GM19372 (cell line): Measurements from ENCODE around the gene HTR1A.
A peak's percentile ranks its signal among the peaks of the same experiment; 100 is the strongest.

ENCODE experiments used
- ATAC-seq: cut with Tn5 transposase; IDR thresholded peaks from one replicate; pipeline ENCODE4 v1.9.1; 2021; ENCODE audit warnings: mild to moderate bottlenecking, low read depth, moderate library complexity; ENCODE audit not compliant: unreplicated experiment

The HTR1A gene

DNA sequence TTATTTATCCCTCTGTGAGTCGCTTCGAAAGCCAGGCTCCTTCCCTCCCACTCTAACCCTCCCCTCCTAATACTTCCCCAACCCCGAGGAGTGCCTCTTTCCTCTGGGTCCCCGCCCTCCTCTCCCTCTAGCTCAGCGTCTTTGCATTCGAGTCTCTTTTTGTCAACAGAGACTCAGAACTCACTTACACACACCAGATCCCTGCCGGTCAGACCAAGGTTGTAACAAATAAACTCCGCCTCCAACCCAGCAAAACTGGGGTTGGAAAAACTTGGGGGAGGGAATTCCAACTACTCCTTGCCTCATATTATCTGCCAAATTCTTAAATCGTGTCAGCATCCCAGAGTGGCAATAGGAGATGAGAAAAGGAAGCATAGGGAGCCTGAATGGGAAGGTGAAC is at the start of gene HTR1A:
TSS of gene HTR1A (minus strand) at position 167 of the 400 bp plus-strand sequence. CDS start 726 bp downstream, outside the sequence.
- no peak for ATAC-seq

DNA sequence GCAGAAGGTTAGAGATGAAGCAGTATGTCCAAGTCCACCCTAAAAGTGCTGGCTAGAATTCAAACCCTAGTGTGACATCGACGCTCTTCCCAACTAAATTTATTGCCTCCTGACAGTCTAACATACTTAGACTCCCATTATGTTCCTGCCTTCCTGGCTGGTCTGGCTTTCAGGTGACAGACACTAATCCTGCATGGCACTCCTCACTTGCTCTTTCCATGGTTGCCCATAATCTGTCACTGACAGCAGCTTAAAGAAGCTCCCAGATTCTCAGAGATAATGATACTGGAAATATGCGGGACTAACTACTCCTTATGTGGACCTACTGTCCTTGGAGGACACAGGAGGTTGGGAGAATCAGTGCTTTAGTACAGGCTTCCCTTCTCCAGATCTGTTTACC is 41.7 kb upstream of the HTR1A start:
- no peak for ATAC-seq

DNA sequence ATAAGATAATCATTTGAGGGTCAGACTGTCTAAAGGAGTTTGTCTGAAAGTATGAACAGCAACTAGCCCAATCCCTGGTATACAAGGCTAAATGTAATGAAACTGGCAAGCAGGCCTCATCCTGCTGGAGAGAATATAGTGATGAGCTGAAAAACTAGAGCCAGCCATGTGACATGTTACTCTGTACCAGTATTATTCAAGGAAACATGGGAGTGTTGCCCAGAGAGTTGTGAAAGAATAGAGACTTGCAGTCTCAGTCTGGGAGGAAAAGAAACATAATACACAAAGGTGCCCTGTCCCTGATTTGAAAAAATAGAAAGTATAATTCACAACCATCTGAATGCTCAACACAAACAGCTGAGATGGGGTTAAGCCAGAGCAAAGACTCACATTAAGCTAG is 37.9 kb upstream of the HTR1A start:
- no peak for ATAC-seq

DNA sequence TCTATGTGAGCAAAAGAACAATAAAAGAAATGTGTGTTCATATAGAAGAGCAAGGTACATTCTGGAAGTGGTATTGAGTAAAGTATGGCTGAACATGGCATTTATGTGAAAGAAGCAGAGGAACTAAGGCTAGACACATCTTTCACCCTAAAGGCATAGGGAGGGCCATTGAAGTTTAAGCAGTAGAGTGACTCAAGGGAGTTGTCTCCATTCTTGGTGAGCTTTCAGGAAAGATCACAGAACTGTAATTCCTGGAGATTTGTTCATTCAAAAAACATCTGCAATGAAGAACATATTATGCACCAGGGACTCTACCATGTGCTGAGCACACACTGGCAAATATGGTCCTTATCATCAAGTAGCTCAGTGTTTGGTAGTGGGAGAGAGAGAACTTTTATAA is 24.8 kb upstream of the HTR1A start:
- no peak for ATAC-seq

DNA sequence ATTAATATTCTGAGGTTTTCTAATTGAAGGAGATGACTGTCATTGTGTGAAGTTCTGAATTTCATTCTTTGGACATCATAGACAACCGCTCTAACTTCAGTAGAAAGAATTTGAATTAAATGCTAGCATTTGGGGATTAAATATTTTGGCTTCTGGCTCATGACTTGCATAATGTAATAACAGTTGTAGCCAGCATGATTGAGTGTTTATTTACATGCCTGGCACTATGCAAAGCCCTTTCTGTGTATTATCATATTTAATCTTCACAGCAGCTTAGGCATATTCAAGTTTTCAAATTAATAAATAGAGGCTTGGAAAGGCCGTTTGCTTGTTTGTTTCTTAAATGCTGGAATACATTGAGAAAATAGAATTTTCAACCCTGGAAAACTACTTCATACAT is 19.6 kb upstream of the HTR1A start:
- no peak for ATAC-seq

DNA sequence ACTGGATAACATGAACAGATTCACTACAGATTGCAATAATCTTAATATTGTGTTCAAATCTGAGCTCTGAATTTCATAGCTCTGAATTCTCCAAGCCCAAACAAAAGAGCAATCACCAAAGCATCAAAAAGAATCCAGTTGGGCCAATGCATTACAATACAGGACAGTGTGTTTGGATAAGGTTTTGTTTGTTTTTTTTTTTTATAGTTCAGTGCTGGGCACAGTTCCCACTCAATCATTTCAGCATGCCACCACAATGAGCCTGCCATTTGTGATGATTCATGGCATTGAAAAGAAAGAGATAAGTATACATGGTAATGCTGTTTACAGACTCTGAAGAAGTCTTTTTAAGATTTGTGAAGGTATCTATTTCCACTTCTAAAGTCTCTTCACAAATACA is 1.7 kb upstream of the HTR1A start:
- no peak for ATAC-seq

DNA sequence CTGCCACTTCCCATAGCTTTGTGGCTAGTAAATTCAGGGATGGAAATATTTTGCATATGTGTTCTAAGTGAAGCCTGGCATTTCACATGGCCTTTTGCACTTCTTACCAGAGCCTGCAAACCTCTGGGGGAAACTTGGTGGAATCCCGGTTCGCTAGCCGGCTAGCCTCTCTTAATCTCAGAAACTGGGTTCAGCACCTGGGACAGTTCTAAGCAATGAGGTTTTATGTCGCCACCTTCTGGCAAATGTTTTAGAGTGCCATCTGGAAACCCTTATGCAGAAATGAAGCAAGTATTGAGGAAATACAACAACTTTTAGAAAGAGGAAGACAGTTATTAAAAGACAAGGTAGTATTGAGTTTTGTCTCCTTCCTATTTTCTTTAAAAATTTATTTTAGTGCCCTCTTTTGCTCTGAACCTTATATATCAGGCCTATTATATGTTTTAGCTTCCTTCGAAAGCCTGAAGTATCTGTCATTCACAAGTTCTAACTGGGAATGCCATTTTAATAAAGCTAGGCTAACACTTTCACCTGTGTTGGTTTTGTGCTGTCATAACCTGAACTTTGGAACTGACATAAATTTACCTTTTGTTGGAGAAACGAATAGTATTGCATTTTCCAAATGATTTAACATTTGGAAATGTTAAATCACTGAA is 963 bp upstream of the HTR1A start:
- peak; percentile 82 for ATAC-seq

DNA sequence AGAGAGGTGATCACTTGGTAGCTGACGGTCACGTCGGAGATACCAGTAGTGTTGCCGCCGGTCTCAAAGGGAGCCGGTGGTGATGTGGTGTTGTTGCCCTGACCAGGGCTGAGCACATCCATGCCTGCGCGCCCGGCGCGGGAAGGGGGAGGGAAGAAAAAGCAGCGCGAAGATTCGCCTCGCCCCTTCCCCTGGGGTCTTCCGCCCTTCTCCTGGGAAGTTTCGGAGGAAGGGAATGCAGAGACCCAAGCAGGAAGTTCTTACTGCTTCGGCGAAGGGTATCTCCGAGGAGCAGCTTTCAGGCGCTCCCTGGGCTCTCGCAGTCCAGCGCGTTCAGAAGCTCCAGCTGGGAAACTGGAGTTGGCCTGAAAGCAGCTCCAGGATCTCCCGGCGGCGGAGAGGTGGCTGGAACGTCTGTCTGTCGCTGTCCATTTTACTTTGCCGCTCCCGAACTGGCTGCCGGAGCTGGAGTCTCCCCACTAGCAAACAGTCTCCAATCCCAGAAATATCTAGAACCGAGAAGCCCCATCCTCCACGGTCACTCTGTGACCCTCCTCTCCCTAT is 565 bp downstream of the HTR1A start:
- ATAC-seq, result no peak

DNA sequence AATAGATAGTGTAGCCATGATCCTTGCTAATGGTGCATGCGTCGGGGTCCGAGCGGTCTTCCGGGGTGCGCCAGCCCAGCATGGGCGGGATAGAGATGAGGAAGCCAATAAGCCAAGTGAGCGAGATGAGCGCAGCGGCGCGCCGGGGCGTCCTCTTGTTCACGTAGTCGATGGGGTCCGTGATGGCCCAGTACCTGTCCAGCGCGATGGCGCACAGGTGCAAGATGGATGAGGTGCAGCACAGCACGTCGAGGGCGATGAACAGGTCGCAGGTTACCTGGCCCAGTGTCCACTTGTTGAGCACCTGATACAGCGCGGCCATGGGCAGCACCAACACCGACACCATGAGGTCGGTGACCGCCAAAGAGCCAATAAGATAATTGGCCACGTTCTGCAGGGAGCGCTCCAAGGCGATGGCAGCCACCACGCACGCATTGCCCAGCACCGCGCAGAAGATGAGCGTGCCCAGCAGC is 1.1 kb downstream of the HTR1A start:
- ATAC-seq, result no peak

DNA sequence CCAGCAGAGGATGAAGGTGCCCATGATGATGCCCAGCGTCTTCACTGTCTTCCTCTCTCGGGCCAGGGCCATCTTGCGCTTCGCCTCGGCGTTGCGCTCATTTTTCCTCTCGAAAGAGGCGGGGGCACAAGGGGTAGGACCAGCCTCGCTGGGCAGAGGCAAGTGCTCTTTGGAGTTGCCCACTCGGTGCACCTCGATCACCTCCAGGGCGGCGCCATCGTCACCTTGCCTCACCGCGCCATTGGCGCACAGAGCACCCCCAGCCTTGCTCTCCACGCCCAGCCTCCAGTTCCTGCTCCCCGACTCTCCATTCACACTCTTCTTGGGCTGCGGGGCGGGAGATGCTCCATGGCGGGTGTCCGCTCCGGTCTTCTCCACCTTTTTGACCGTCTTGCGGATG is 1.6 kb downstream of the HTR1A start:
- ATAC-seq, result no peak

DNA sequence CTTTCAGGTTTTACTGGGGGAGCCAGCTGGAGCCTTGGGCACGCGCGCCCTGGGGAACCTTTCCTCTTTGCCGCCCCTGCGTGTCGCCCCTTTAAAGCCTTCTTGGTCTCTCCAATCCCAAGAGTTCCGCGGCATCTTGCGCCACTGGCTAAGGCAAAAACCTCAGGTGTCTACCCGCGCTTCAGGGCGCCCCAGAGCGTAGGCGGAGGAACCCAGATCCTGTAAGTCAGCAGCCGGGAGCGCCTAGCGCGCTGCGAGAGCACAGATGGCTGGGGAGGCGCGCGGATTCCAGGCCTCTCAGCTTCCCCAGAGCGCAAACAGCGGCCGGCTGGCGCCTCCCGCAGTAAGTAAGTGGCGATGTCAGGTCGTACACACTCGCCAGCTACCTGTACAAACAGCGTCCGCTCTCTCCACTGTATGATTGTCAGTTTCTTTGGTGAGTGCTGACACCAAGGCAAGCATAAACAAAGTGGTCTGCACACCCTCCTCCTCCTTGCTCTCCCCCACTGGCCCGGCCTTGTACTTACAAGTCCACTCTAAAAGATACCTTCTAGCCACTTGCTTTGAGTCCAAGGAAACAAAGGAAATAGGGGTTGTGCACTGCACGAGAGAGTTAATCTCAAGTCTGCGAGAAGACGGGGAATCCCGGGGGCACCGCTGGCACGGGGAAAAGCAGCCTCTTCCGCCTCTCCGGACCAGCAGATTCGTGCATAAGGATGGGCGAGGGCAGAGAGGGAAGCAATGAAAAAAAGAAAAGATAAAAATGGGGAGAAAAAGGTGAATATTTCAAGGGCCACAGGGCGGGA is 2.9 kb downstream of the HTR1A start:
- no peak for ATAC-seq

DNA sequence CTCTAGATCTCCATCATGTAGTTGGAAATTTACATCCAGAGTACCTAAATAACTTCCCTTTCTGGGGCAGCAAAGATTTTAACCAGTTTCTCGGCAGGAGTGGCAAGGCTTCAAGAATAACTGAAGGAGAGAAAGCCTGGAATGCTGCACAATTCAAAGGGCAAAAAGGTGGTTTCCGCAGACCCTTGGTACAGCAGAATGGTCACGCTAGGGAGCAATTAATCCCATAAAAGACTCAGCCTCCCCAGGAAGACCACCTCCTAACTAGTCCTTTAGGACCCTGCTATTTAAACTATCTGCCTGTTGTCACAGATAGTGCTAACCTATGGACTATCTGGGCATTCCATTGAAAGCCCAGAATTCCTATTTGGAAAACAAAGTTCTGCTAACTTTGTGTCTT is 3.6 kb downstream of the HTR1A start:
- ATAC-seq, result no peak

DNA sequence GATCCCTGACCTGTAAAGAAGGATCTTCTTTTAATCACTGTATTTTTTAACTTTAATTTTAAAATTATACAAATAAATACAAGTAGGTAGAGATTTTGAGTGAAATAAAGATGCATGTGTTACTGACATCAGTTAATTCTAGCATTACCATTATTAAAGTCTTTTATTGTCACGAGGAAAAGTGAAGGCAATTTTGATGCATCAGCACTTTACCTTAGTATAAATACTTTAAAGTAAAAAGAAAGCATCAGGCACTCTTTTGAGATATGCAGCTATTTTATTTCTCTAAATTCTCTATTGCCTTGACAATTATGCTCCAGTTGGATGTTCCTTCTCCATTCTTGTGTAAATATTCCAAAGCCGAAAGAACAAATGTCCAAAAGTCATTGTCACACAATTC is 4.6 kb downstream of the HTR1A start:
- no peak for ATAC-seq

DNA sequence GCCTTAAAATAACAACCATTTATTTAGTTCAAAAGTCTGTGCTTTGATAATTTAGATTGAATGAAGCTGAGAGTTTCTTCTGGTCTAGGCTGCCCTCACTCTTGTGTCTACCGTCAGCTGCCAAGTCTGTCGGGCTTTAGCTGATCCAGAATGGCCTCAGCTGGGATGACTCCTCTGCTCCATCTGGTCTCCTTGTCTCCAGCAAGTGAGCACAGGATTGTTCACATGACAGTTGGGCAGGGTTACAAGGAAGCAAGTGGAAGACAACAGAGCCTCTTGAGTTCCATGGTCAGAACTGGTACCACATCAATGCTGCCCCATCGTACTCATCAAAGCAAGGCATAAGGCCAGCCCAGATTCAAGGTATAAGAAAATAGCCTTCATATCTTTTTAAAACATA is 9.0 kb downstream of the HTR1A start:
- no peak for ATAC-seq

DNA sequence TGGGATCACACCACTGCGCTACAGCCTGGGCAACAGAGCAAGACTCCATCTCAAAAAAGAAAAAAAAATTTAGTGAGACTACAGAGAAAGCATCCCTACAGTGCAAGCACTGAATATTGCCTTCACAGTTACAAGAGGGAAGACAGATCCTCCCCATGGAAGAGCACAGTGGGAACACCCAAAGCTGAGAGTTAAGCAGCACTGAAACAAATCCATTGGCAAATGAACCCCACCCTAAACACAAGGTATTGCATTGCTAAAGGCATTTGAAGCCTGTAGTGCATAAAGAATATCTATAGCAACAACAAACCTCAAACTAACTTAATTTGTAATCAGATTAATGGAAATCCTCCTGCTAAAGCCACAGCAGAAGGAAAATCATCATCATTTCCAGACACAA is 27.1 kb downstream of the HTR1A start:
- no peak for ATAC-seq

DNA sequence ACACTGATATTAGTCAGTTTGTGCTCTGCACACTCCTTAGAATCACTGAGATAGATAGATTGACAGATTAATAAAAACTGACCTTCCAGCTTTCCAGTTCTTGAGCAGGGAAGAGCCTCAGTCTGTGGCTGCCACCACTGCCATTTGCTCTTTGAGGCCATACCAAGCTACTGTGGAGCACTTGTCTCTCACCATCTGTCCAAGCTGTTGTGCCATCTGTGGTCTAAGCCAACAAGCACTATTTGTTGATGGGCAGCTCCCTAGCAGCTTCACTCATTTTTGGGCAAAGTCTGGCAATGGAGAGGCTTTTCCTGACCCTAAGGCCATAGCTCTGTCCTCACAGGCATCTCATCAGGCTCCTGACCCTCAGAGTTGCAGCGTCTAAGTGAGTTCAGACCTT is 30.4 kb downstream of the HTR1A start:
- ATAC-seq, result no peak

DNA sequence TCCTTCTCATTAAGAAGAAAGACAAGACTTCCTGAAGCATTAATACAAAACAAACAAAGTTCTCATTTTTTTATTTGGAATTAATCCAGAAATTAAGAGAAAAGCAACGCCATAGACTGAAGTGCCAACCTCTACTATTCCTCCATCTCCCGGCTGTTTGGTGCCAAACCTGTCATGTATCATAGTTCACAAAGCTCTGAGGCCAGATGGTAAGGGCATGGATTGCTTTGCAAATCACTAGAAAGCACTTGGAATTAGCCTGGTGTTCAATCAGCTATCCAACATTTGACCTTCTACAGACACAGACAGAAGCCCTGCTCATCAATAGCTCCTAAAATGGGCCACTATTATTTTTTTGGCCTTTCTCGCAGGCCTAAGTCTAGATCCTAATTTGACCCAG is 33.8 kb downstream of the HTR1A start:
- ATAC-seq, result no peak

DNA sequence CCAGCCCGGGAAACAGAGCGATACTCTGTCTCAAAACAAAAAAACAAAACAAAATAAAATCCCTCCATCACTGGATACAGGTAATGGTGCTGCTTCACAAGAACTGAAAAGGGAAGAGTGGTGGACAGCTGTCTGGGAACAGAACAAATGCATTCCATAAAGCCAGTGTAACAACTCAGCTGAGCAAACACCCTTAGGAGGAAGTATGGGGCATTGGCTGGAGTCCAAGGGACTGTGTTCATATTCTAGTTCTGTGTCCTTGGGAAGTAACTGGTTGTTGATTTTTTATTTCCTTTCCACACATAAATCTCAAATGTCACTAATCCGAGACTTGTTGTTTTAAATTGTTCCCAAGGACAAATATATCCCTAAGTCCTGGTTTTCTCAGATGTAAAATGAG is 38.3 kb downstream of the HTR1A start:
- ATAC-seq, result no peak

DNA sequence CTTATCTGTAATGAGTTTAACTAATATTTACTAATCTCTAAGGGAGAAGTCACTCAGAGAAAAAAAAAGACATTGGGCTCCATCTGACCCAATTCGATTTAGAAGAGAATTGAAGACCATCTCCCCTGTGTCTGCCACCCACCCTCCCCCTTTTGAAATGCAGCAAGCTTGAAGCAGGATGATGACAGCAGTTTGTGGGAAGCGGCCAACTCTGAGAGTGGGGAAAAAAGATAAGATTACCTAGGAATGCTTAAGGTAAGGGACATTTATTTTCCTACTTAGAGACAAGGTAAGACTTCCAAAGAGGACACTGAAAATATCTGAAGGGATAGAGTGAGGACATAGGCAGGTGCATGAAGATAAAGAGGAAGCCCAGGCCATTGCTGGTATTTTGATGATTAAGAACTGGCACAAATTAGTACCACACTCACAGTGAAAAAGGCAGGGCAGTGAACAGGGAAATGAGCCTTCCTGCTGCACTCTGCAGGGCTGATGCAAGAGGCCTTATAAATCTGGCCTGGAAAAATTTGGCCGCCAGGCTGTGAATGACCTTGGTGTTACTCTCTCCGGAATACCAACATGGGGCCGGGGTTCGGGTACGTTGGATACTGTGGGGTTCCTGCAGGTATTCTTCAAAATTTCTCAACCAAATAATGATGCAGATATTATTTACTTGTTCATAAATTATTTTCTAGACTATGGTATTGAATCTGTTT is 42.3 kb downstream of the HTR1A start:
- no peak for ATAC-seq

DNA sequence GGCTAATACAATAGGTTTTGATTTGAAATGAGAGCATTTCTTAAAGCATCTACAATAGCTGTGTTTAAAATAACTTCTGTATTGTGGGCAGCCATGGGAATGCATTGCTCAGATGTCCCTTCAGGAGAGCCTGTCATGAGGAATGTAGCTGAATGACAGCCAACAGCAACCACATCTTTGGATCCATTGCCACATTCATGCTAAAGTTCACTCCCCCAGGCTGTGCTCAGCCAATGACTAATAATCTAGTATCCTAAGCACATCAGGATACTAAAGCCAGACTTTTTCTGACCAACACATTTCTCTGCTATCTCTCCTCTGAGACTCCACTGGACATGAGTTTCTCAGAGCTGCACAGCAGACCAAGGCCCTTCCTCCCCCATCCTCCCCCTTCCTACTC is 45.5 kb downstream of the HTR1A start:
- no peak for ATAC-seq

DNA sequence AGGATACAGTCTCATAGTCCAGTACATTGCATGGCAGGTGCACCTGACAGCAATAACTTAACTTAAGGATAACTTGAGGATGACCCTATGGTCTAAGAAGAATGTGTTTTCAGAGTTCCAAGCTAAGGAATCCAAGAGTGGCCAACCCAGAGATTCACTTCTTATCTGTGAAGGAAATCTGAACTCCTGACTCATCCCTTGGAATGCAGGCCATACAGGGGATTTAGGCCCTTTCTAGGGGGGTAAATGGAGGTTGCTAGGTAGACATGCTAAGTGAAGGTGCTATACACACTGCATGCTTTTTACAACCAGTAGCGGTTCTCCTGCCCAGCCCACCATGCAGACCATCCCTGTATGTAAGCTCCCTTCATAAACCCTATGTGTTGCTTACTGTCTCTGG is 50.4 kb downstream of the HTR1A start:
- no peak for ATAC-seq
